GM18861 (cell line): ENCODE results near the gene NUB1.

Experiments used
- ATAC-seq: cut with Tn5 transposase; IDR thresholded peaks from one replicate; pipeline ENCODE4 v1.9.1; 2021; ENCODE audit not compliant: unreplicated experiment

Gene NUB1

DNA sequence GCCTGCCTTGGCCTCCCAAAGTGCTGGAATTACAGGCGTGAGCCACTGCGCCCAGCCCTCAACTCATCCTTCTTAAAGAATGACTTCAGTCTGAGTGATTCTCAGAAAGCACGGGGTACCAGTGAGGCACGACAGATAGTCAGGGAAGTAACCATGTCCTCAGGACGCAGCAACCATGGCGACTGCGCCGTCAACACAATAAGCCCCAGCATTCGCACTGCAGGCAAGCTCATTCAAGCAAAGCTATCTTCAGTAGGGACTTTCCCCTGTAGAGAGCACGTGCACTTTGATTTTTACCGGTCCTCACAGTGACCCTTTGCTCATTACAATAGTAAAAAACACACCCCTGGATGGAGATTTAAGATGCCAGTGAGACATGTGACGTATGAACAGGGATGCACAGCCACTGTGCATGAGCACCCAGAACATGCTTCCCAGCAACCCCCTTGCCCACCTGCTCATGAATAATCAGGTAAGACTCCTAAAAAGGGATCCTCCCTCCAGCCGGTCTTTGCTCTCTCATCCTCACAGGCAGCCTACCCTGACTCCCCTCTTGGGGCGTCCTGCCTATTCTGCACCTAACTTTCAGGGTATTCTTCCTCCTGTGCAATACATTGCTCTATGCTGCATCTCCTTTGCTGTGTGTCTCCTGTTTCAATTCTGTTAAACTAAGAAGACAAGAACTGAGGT, 59.2 kb downstream of the NUB1 start:
- ATAC-seq = peak; percentile 86

DNA sequence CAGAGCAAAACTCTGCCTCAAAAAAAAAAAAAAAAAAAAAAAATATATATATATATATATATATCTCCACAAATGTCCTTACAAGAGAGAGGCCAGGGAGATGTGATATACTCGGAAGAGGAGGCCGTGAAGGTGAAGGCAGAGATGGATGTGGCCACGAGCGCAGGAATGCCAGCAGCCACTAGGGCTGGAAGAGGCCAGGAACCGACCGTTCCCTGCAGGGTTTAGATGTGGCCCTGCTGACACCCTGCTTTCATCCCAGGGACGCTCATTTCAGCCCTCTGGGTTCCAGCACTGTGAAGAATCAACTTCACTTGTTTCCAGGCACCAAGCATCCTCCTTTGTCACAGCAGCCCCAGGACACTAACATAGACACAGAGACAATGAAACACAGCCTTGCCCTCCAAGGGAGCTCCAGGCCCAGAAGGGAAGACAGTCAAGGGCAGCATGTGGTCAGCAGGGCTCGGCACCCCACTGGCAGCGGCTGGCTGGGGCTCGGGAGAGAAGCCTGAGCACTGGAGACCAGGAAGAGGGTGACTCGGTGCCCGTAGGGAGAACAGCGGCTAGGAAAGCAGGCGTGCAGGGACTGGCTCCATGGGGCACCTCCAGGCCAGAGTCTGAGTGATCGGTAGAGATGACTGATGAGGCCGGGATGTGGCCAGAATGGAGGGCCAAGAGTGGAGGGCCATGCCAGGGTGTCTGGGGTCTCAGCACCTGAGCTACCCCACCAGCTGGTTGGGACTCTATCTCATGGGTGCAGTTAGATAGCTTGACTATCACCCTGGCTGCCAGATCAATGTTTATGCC, 60.6 kb downstream of the NUB1 start:
- no peak for ATAC-seq

GRCh38 chr7:151403764-151404163, 62.2 kb downstream of the NUB1 start:
- ATAC-seq = no peak

DNA sequence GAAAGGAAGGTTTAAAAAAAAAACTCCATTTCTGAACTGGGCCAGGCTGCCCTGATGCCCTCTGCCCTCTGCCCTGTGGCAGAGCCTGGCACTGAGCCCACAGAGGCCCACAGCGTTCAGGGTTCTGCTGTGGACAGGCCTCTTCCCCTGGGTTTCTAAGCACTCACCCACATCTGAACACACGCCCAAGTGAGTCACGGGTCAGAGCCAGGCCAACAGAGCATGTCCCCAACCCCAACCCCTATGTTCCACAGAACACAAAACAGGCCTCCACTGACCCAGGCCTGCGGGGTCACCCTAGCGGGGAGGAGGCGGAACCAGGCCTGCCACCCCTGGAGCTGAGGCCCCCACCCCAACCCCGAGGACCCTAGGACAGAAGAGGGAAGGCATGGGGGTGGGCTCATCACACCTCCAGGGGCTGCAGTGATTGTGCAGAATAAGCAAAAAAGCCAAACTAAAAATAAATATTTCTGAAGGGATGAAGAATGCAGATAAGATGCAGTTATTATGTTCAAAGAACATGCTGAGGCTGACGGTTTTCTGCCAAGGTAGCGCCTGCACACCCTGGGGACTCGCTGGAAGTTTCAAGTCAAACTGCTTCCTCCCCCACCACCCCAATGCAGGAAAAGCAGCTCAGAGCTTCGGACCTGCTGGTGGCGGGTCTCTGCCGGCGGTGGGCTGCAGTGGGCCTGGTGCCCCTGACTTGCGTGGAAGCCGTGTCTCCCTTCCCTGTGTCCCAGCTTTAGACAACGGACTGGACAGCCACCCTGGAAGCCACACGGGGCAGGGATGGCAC, 62.8 kb downstream of the NUB1 start:
- no peak for ATAC-seq

DNA sequence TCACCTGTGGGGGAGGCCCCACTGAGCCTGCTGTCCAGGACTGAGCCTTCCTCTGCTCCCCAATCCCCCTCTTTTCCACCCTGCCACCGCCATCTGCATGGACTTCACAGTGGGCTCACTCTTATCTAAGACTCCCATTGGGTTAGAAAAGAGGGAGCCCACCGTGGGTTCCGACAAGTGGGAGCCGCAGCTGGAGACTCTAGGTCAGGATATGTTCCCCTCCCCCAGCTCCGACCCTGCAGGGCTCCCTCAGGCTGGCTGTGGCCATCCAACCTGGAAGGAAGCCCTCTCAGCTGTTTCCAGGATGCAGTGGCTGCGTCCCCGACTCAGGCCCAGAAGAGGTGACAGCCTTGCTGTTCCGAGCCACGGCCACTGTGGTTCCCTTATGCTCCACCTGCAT, 63.4 kb downstream of the NUB1 start:
- ATAC-seq = no peak

DNA sequence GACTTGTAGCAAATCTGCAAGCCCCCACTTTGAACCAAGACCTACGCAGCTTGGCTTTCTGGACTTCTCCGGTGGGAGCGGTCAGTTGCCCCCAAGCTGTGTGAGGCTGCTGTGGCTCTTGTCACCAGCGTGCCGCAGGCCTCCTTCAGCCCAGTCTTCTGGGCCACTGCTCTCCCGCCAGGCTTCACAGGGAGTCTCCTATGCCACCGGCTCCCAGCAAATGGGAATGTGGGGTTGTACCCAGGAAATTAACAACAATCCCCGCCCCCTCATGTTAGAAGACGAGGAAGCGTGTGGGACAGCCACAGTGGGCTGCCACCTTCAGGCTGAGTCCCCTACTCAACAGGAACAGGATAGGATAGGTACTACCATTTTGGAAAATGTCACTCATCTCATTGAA, 64.0 kb downstream of the NUB1 start:
- no peak for ATAC-seq

DNA sequence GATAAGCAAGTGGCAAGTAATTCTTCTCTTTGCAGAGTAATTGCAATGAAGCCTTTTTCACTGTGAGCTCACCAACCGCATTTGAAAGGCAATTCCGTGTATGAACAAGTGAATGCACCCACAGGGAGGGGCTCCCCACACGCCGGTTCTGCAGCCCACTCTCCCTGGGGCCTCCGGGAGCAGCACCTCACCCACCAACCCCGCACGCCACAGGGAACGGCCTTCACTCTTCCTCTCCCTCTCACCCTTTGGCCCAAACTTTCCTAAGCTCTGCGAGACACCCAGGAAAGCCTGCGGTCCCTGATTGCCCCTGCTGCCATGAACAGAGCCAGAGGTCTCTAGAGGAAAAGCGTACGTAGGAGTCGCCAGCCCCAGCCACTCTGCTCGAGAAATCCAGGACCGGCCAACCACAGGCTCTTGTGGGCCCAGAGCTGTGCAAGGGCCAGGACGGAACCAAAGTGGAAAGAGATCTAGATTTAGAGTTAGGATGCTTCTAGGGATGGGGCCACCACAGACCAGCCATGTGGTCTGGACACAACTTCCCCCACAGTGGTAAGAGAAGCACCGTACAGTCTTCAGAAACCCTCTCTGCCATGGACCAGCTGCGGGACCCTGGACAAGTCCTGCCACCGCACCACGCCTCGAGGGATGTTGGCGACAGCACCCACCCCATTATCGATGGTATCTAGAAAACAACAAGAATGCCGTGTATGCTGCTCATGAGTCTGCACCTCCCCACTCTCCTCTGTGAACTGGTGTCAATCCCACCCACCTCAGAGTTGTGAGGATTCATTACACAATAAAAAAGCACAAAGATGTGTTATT, 64.7 kb downstream of the NUB1 start:
- no peak for ATAC-seq

DNA sequence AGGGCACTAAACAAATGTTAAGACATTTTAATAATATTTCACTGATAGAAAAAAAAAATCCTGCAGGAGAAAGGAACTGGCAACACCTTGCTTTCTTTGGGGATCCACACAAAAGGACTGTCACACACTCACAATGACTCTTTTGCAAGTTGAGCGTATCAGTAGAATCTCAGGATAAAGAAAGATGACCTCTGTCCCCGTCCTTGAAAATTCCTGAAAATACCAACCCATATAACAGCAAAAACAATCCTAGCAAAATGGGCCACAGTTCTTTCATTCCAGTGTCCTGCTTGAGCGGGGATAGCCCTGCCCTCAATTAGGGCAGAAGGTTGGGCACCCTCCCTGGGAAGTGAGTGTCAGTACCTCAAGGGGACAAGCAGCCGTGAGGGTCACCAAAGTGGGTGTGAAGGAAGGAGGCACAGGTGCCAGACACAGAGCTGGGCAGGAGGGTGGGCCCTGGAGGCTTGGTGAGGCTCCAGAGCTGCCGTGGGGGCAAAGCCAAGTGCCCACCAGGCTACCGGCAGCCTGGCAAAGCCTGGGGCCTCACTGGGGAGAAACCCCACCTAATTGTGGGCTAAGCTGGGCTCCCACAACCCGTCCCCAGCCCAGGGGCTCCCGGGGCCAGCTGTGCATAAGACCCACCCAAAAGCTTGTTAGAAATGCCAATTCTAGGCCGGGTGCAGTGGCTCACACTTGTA, 65.4 kb downstream of the NUB1 start:
- ATAC-seq = no peak

- ATAC-seq = no peak
Observed at GRCh38 chr7:151408498-151408838, 66.9 kb downstream of the NUB1 start.

GRCh38 chr7:151408839-151409666, 67.4 kb downstream of the NUB1 start:
- ATAC-seq = peak; percentile 79

GRCh38 chr7:151409667-151410404, 68.2 kb downstream of the NUB1 start, which contains the start of gene WDR86:
WDR86 (minus strand) TSS chr7:151410038; CDS start chr7:151409589, 449 bp downstream.
- no peak for ATAC-seq

DNA sequence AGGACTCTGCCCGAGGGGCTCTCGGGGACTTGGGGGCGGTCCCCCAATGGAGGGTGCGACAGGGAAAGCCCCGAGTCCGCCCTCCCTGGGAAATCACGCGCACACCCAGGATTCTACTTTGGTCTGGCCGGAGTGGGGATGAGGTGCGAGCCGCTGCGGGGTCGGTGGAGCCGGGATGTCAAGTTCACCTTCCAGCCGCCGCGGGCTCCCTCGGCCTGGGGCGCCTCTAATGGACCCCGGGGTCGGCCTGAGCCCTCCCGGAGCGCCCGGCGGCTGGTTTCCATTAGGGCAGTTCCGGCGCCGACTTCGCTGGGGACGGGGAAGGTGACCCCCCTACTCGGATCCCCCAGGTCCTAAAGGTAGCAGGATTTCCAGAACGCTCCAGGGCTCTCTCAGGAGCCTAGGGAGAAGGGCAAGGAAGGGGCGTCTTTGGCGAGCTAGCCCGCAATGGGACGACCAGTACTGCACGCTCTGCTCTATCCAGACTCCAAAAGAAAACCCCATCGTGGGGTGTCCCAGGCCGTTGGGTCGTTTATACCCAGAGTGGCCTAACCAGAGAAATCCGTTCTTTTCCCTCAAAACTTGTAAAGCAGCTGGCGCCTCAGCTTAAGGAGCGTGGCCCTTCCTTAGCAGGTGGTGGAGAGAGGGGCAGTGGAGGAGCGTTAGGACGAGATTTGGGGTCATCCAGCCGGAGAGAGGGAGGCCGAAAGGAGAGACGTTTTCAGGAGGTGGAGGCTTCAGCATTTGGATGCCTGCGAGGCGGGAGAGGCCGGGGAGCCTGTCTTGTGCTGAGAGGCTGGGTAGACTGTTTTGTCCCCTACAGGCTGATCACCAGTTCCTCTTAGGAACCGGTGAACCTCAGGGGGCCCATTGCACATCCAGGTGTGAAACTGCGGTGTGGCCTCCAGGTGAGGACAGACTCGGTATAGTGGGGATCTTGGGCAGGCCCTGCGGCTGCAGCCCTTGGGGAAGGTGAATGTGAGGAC, 69.1 kb downstream of the NUB1 start:
- no peak for ATAC-seq

- ATAC-seq = no peak
Observed at GRCh38 chr7:151411551-151411950, 69.9 kb downstream of the NUB1 start.

- ATAC-seq = no peak
Observed at GRCh38 chr7:151412318-151412717, 70.7 kb downstream of the NUB1 start.

GRCh38 chr7:151413241-151413640, 71.6 kb downstream of the NUB1 start:
- ATAC-seq = no peak

GRCh38 chr7:151415375-151416105, 73.9 kb downstream of the NUB1 start:
- no peak for ATAC-seq
